Caco-2 (cell line): Measurements from ENCODE around the gene ARRDC1. TPM values are rescaled to one million over a fixed set of nuclear protein-coding genes. Genes with fewer than 3 reads are reported as not detected.
A peak's percentile ranks its signal among the peaks of the same experiment; 100 is the strongest.

ENCODE experiments used
- BruUV-seq: library from RNA; stranded (reverse); fragments of 400-500 nt; replicated peaks from 2 replicates; lab custom pipeline; 2021; lab: Mats Ljungman, UMichigan
- CTCF ChIA-PET: fragments of 300-600 bp; sonication (Branson Sonifier 250); formaldehyde crosslinking; loops from one replicate; lab custom pipeline; 2022; ENCODE audit warnings: antibody characterized with exemption; lab: Charles Lee
- POLR2A ChIA-PET: fragments of 300-600 bp; sonication (Branson Sonifier 250); formaldehyde crosslinking; loops from one replicate; lab custom pipeline; 2022; ENCODE audit warnings: antibody characterized with exemption; lab: Charles Lee
- DNase-seq, 2 experiments: peaks; one replicate each; pipeline versions ENCODE4 v3.0.0 to v3.0.0-alpha.2; 2020 to 2022
- H3K27me3 ChIP-seq: replicated peaks from 2 replicates; pipeline ENCODE4 v1.6.0; 2011; ENCODE audit warnings: low read length; ENCODE audit not compliant: control insufficient read depth, insufficient read depth
- H3K36me3 ChIP-seq: 2 replicates; pipeline ENCODE4 v1.5.1; 2011; ENCODE audit warnings: low read length; ENCODE audit not compliant: control insufficient read depth, insufficient read depth
- H3K4me1 ChIP-seq: fragments of 250-450 bp; sonication (Bioruptor Pico); 2 replicates; pipeline ENCODE4 v1.5.1; 2020; ENCODE audit warnings: mild to moderate bottlenecking
- H3K4me3 ChIP-seq: 2 replicates; pipeline ENCODE4 v1.5.1; 2011; ENCODE audit warnings: low read depth, mild to moderate bottlenecking, control low read depth, low read length
- H3K9me3 ChIP-seq: fragments of 250-450 bp; sonication (Bioruptor Pico); 2 replicates; pipeline ENCODE4 v1.5.1; 2020; ENCODE audit warnings: mild to moderate bottlenecking, moderate library complexity
- H3K27ac Mint-ChIP-seq: one replicate; pipeline ENCODE4 v1.8.0; 2022; ENCODE audit warnings: mixed read lengths; ENCODE audit not compliant: unreplicated experiment
- H3K27me3 Mint-ChIP-seq: one replicate; pipeline ENCODE4 v1.8.0; 2022; ENCODE audit warnings: mixed read lengths; ENCODE audit not compliant: insufficient read depth, unreplicated experiment
- H3K36me3 Mint-ChIP-seq: one replicate; pipeline ENCODE4 v1.8.0; 2022; ENCODE audit warnings: mild to moderate bottlenecking, mixed read lengths; ENCODE audit not compliant: insufficient read depth, unreplicated experiment
- H3K4me1 Mint-ChIP-seq: one replicate; pipeline ENCODE4 v1.8.0; 2022; ENCODE audit warnings: low read depth, mixed read lengths; ENCODE audit not compliant: unreplicated experiment
- H3K4me3 Mint-ChIP-seq: one replicate; pipeline ENCODE4 v1.8.0; 2022; ENCODE audit warnings: mild to moderate bottlenecking, moderate library complexity, mixed read lengths; ENCODE audit not compliant: unreplicated experiment
- H3K9me3 Mint-ChIP-seq: one replicate; pipeline ENCODE4 v1.8.0; 2022; ENCODE audit warnings: mixed read lengths; ENCODE audit not compliant: unreplicated experiment
- intact Hi-C: fragments of 100-400 bp; cut with micrococcal nuclease; formaldehyde crosslinking; loops from one replicate; pipeline ENCODE4 v1.10.0; 2022; ENCODE audit not compliant: unreplicated experiment
- total RNA-seq: library from RNA; stranded (reverse); gene quantifications from 2 replicates; pipeline ENCODE4 v1.2.3, GENCODE V29; 2022
- TF ChIP-seq, protein P1 (sequence below), 2 experiments: fragments of 200-600 bp in 1 of 2; IDR thresholded peaks; 1 replicate in 1 of 2; 2 replicates in 1 of 2; pipeline versions ENCODE4 v1.5.1 to v1.8.0; 2011 to 2022; ENCODE audit warnings: antibody characterized with exemption in 1 of 2, control low read depth in 1 of 2, inconsistent platforms in 1 of 2, low read depth in 1 of 2, low read length in 1 of 2, mild to moderate bottlenecking in 1 of 2, moderate library complexity in 1 of 2; ENCODE audit not compliant: insufficient read depth in 1 of 2, severe bottlenecking in 1 of 2, unreplicated experiment in 1 of 2

ARRDC1 gene
- total RNA-seq, 1 experiment from 2014 or later = 66.6 TPM

DNA sequence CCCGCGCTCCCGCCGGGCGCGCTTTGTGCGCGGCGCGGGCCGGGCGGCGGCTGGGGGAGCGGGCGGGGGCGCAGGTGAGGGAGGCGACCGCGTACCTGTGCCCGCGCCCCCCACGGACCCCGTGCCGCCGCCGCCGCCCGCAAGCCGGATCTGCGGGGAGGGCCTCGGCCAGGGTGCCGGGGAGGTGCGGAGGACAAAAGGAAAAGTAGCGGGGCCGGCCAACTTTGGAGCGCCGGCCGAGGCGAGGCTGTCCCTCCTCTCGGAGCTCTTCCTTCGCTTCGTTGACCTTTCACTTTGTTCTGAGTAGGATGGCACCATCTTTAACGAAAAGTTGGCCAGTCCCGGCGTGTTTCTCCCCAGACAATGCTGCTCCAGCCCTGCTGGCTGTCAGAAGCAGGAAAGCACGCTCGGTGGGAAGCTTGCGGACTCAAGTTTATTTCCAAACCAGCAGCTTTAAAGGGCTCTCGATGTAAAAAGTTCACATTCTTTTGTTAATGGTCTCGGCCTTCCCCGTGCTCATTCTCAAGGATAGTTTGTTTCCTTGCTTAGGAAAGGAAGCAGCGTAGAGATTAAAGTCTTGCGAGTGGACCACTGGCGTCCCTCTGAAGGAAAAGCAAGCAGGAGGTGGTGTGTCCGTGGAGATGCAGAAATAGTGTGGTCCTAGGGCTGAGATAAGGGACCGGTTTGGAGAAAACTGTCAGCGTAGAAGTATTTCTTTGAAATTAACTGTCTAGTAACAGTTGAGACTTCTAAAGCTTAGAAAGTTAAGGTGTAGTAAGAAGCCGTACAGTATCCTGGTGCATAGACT is 14.0 kb downstream of the ARRDC1 start:
- Mint-ChIP-seq H3K36me3 (peaks cover 65% of the 10 kb centered on the region), H3K4me1 (peaks cover 18% of the 10 kb centered on the region), H3K9me3 (no peaks in the 10 kb centered on the region), H3K27me3 (no peaks in the 10 kb centered on the region), H3K4me3 (peak overlapping the region; percentile 88), H3K27ac (peak overlapping the region; percentile 92)
- ChIA-PET POLR2A (interaction anchor here (0.6 to 1.2 kb wide), 3 partner anchors 14 to 29 kb away, joined by 3 to 7 read pairs (median 4); partner anchors contain the start of gene ARRDC1), CTCF (interaction anchor here (0.6 to 0.9 kb wide), 2 partner anchors 39 to 41 kb away, joined by 3 read pairs; no protein-coding TSS in a partner anchor)
- no peaks in the 10 kb centered on the region for H3K27me3 ChIP-seq
- peaks cover 3% of the 10 kb centered on the region for H3K36me3 ChIP-seq
- intact Hi-C loops = no loop called here
- no peaks in the 10 kb centered on the region for H3K9me3 ChIP-seq
- H3K4me3 ChIP-seq = peak overlapping the region; percentile 68
- 0 out of 2 replicates have a peak, but pooled peaks cover 4% of the 10 kb centered on the region for H3K4me1 ChIP-seq
- TF ChIP-seq, protein P1, sequence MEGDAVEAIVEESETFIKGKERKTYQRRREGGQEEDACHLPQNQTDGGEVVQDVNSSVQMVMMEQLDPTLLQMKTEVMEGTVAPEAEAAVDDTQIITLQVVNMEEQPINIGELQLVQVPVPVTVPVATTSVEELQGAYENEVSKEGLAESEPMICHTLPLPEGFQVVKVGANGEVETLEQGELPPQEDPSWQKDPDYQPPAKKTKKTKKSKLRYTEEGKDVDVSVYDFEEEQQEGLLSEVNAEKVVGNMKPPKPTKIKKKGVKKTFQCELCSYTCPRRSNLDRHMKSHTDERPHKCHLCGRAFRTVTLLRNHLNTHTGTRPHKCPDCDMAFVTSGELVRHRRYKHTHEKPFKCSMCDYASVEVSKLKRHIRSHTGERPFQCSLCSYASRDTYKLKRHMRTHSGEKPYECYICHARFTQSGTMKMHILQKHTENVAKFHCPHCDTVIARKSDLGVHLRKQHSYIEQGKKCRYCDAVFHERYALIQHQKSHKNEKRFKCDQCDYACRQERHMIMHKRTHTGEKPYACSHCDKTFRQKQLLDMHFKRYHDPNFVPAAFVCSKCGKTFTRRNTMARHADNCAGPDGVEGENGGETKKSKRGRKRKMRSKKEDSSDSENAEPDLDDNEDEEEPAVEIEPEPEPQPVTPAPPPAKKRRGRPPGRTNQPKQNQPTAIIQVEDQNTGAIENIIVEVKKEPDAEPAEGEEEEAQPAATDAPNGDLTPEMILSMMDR (IDR thresholded peaks at IDR 0.05; ENCODE audit: insufficient read depth in 1 of 2, low read depth in 1 of 2, low read length in 1 of 2, severe bottlenecking in 1 of 2, unreplicated experiment in 1 of 2) = no peak
- no TSS peak for BruUV-seq
- peak in 1 of 2 experiments; percentile 49 for DNase-seq

DNA sequence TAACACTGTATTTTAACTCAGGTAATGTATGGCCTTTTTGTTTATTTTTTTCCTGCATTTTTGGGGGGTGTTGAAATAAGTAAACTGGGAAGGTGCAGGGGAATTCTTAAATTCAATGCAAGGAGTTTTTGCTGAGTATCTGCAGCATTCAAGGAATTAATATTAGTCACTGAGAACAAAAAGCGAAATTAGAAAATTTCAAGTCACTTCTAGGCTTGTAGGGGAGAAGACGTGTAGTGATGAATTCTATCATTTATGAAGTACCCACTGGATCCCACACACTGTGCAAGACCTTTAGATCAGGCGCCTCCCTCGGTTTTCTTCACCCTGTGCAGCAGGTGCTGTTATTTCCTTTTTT is 14.5 kb downstream of the ARRDC1 start:
- POLR2A ChIA-PET = no interaction called here
- no peaks in the 10 kb centered on the region for H3K27me3 Mint-ChIP-seq
- peak overlapping the region; percentile 92 for H3K27ac Mint-ChIP-seq
- DNase-seq = no peak
- H3K4me1 ChIP-seq = 0 out of 2 replicates have a peak, but pooled peaks cover 4% of the 10 kb centered on the region
- intact Hi-C loops = no loop called here
- peak overlapping the region; percentile 88 for H3K4me3 Mint-ChIP-seq
- peaks cover 18% of the 10 kb centered on the region for H3K4me1 Mint-ChIP-seq
- peak overlapping the region; percentile 68 for H3K4me3 ChIP-seq
- H3K9me3 Mint-ChIP-seq = no peaks in the 10 kb centered on the region
- H3K36me3 Mint-ChIP-seq = peaks cover 65% of the 10 kb centered on the region
- H3K36me3 ChIP-seq = peaks cover 3% of the 10 kb centered on the region
- TF ChIP-seq, protein P1 (IDR thresholded peaks at IDR 0.05; ENCODE audit: insufficient read depth in 1 of 2, low read depth in 1 of 2, low read length in 1 of 2, severe bottlenecking in 1 of 2, unreplicated experiment in 1 of 2) = no peak
- H3K27me3 ChIP-seq = no peaks in the 10 kb centered on the region
- CTCF ChIA-PET = no interaction called here
- no peaks in the 10 kb centered on the region for H3K9me3 ChIP-seq
- BruUV-seq = TSS peak; percentile 72

GRCh38 chr9:137620581-137620980 is 15.1 kb downstream of the ARRDC1 start:
- H3K9me3 Mint-ChIP-seq = no peaks in the 10 kb centered on the region
- peaks cover 69% of the 10 kb centered on the region for H3K36me3 Mint-ChIP-seq
- H3K27ac Mint-ChIP-seq = no peak overlapping the region
- no peaks in the 10 kb centered on the region for H3K9me3 ChIP-seq
- TF ChIP-seq, protein P1 (IDR thresholded peaks at IDR 0.05; ENCODE audit: insufficient read depth in 1 of 2, low read depth in 1 of 2, low read length in 1 of 2, severe bottlenecking in 1 of 2, unreplicated experiment in 1 of 2) = no peak
- no peaks in the 10 kb centered on the region for H3K27me3 ChIP-seq
- H3K4me1 Mint-ChIP-seq = peaks cover 18% of the 10 kb centered on the region
- CTCF ChIA-PET = no interaction called here
- no peaks in the 10 kb centered on the region for H3K27me3 Mint-ChIP-seq
- no peak overlapping the region for H3K4me3 Mint-ChIP-seq
- 0 out of 2 replicates have a peak, but pooled peaks cover 4% of the 10 kb centered on the region for H3K4me1 ChIP-seq
- no peak overlapping the region for H3K4me3 ChIP-seq
- DNase-seq = no peak
- intact Hi-C loops = no loop called here
- no TSS peak for BruUV-seq
- POLR2A ChIA-PET = no interaction called here
- peaks cover 3% of the 10 kb centered on the region for H3K36me3 ChIP-seq
